ENCODE measurements around the gene XPC.

Gene XPC

DNA sequence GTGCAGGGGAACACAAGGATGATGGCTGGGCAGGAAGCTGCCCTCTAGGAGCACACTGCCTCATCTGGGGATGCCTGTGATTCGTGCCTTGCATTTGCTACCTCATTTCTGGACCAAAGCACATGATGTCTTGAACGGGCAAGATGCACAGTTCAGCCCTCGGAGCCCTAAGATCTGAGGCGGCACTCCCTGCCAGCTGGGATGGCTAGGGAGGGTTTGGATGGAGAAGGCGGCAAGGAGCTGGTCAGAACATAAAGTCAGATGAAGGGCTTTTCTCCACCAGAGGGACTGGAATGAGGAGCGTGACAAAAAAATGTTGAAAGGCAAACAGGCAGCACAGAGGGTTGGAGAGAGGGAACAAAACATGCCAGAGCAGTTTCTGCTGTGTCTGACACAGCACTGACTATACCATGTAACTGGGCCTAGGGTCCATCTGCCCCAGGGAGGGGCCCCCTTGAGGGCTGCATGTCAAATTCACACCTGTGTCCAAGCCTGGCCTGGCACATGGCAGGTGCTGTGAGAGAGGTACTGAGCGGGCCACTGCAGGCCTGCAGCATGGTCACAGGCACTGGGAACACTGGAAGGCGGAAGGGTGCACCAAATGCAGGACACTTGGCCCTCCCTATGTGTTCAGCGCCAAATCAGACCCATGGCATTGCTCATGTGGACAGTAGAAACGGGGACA, 31.9 kb downstream of the XPC start:
- no peak for DNase-seq

- no peak for DNase-seq
Measured at GRCh38 chr3:14145670-14146380, 32.6 kb downstream of the XPC start.

GRCh38 chr3:14145236-14145635, 33.2 kb downstream of the XPC start:
- no peak for DNase-seq

GRCh38 chr3:14144423-14145075, 33.9 kb downstream of the XPC start:
- peak; percentile 50 for DNase-seq

DNA sequence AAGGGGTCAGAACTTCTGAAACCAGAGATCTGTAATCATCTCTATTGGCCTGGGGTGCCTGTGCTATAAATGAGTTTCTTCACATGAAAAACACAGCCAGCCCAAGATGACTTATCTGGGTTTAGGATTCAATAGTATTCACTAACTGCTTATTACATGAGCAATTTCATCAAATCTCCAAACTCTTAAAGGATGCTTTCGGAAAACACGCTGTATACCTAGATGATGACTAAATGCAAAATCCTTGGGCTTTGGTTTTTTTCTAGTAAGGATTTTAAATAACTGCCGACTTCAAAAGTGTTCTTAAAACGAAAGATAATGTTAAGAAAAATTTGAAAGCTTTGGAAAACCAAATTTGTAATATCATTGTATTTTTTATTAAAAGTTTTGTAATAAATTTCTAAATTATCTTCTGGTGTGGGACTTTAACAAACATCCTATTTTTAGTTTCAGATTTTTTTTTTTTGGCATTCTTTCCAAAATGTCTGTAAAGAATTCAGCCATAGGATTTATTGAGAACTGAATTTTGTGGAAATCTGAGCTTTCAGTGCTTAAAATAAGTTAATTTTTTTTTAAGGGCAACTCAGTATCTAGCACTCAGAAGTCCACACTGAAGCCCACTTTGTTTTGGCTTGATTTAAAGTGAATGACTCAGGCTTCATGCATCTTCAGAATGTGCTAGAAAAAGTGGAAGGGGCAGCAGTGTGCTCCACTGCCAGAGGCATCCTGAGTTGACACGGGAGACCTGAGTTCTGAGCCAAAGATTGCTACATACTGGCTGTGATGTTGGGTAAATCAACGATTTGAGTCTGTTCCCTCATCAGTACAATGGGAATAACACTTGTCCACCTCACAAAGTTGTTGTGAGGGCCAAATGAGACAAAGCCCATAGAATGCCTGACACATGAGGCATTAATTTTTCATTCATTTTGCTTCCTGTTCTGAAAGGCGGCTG, 34.9 kb downstream of the XPC start:
- DNase-seq: no peak

GRCh38 chr3:14142567-14143270, 35.7 kb downstream of the XPC start:
- DNase-seq: peak; percentile 53

- DNase-seq: no peak
Measured at GRCh38 chr3:14141602-14142341, 36.6 kb downstream of the XPC start.

DNA sequence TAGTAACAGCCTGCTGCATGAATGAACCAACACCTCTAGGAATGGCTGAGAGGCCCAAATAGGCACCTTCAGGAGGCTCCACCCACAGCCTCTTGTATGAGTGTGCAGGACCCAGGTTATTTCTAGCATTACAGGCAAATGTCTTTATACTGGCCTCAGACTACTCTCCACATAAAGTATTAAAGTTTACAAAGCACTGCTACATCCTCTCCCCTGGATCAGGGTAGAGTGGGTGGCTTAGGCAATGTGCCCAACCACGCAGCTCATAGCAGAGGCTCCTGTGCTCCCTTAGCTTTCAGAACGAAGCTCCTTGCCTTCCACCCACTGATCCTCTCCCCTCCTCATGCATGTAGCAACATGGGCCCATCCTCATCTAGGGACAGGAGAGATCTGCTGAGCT, 37.3 kb downstream of the XPC start:
- DNase-seq: no peak

DNA sequence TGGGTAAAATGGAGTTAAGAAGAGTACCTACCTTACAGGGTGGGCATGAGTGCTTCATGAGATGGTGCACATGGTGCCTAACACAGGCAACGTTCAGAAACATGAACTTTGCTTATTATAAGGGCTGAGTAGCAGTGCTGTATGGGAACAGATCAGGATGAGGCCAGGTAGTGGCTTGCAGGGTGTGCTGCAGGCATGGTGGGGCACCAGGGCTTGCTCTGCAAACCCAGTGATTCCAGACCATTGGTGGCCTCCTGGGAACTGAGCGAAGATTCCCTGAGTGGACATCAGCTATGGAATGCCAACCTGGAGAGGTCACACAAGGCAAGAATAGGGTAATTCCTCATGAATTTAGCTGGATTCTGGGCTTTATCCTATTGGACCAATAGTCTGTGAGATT, 37.7 kb downstream of the XPC start:
- no peak for DNase-seq

- DNase-seq: no peak
Measured at GRCh38 chr3:14139771-14140170, 38.6 kb downstream of the XPC start.

DNA sequence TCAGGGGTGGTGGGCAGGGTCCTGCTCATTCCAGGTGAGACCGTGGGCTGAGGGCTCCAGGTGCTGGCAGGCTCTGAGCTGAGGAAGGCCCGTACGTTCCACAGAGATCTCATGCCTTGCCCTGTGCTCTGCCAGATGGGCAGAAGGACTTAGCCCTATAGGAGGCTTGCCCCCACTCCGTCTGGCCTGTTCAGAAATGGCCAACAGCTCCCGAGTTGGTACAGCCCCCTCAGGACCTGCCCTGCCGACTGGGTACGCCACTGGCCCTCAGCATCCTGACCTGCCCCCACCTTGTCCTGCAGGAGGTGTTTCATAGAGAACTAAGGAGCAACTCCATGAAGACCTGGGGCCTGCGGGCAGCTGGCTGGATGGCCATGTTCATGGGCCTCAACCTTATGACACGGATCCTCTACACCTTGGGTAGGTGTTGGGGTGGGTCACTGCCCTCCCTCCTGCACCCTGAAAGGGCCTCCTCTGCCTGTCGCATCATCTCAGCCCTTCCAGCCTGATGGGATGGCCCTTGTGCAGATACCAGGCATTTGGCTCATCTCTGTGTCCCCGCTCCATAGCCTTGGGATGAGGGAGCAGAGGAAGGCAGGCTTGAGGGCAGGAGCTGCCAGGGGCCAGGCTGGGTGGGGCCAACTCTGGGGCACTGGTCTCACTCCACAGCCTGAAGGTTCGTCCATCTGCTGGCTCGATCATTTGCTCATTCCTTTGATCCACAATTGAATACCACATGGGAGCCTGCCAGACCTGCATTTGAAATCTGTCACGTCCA, 39.3 kb downstream of the XPC start:
- no peak for DNase-seq

- DNase-seq: no peak
Measured at GRCh38 chr3:14138109-14138877, 40.1 kb downstream of the XPC start.

DNA sequence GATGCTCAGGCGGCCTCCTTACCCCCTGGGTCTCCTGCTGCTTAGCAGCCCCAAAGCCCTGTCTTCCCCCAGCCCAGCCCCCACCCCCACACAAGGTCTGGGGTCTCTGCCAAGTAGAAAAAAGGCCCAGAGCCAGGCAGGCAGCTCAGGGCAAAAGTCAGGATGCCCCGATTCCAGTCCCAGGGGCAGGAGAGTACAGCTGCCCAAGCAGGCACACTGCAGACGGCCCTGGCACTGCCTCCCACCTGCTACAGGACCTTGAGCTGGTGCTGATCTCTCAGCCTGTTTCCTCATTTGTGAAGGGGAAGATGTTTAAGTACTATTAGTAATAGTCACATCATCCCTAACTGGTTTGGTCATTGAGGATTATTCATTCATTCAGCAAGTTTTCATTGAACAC, 41.0 kb downstream of the XPC start:
- no peak for DNase-seq

GRCh38 chr3:14137004-14137403, 41.4 kb downstream of the XPC start:
- DNase-seq: no peak

DNA sequence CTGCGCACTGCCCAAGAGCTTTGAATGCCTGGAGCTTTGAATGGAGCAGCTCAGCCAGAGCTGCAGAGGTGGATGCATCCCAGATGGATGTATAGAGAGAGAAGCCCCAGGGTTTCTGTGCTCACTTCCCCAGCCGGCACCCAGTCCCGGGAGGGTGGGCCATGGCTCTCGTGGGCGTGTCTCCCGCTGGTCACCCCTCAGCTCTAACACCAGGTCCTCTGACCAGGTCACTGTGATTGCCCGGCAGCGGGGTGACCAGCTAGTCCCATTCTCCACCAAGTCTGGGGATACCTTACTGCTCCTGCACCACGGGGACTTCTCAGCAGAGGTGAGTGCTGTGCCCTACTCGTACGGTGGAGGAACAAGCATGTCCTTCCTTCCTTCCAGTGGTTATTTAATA, 42.8 kb downstream of the XPC start:
- DNase-seq: no peak

- no peak for DNase-seq
Measured at GRCh38 chr3:14134291-14134690, 44.1 kb downstream of the XPC start.

GRCh38 chr3:14133876-14134275, 44.5 kb downstream of the XPC start:
- DNase-seq: no peak

GRCh38 chr3:14133188-14133800, 45.1 kb downstream of the XPC start:
- DNase-seq: no peak

- DNase-seq: no peak
Measured at GRCh38 chr3:14132689-14133088, 45.7 kb downstream of the XPC start.

GRCh38 chr3:14132120-14132519, 46.3 kb downstream of the XPC start:
- DNase-seq: no peak

Measured in stimulated activated naive CD4-positive, alpha-beta T cell treated with Interleukin-2 at 50 U/mL for 16 hours (primary cell).